Keratinocyte (primary cell): ENCODE results near the gene AAGAB.

Experiments used
- EZH2 ChIP-seq: IDR thresholded peaks from one replicate; pipeline ENCODE4 v1.6.1; 2012; ENCODE audit warnings: inconsistent platforms, mild to moderate bottlenecking, low read length, moderate library complexity
- TF ChIP-seq, protein P1 (sequence below), 3 experiments: IDR thresholded peaks in 1 of 3; conservative IDR thresholded peaks in 1 of 3; optimal IDR thresholded peaks in 1 of 3; 2 replicates in 2 of 3; 3 replicates in 1 of 3; pipeline versions ENCODE3 to v1.5.1; 2011; ENCODE audit warnings: low read length in 3 of 3, mild to moderate bottlenecking in 3 of 3, moderate library complexity in 2 of 3, control low read depth in 1 of 3, inconsistent platforms in 1 of 3; ENCODE audit not compliant: insufficient read depth in 2 of 3; ENCODE audit errors: extremely low read depth in 1 of 3

DNA sequence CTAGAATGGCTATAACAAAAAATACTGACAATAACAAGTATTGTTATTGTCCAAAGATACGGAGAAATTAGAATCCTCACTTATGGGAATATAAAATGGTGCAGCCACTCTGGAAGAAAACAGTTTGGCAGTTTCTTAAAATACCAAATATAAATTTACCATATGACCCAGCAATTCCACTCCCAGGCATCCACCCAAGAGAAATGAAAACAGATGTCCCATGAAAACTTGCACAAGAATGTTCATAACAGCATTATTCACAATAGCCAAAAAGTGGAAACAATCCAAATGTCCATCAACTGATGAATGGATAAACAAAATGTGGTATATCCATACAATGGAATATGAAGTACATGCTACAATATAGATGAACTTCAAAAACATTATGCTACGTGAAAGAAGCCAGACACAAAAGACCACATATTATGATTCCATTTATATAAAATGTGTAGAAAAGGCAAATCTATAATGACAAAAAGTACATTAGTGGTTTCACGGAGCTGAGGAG lies 9.4 kb downstream of the AAGAB start:
- TF ChIP-seq, protein P1, sequence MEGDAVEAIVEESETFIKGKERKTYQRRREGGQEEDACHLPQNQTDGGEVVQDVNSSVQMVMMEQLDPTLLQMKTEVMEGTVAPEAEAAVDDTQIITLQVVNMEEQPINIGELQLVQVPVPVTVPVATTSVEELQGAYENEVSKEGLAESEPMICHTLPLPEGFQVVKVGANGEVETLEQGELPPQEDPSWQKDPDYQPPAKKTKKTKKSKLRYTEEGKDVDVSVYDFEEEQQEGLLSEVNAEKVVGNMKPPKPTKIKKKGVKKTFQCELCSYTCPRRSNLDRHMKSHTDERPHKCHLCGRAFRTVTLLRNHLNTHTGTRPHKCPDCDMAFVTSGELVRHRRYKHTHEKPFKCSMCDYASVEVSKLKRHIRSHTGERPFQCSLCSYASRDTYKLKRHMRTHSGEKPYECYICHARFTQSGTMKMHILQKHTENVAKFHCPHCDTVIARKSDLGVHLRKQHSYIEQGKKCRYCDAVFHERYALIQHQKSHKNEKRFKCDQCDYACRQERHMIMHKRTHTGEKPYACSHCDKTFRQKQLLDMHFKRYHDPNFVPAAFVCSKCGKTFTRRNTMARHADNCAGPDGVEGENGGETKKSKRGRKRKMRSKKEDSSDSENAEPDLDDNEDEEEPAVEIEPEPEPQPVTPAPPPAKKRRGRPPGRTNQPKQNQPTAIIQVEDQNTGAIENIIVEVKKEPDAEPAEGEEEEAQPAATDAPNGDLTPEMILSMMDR (optimal IDR thresholded peaks at IDR 0.05 in 1 of 3, IDR thresholded peaks at IDR 0.05 in 1 of 3, conservative IDR thresholded peaks at IDR 0.05 in 1 of 3; ENCODE audit: extremely low read depth in 1 of 3, insufficient read depth in 2 of 3, low read length in 3 of 3), result no peak
- no peak for TF ChIP-seq EZH2
